NOMO-1 (cell line): ENCODE measurements around the gene VPS26A.

Experiments
- DNase-seq, 2 experiments: peaks; one replicate each; lab custom pipeline; 2025; ENCODE audit not compliant: unreplicated experiment in 2 of 2; lab: John Stamatoyannopoulos, UW

VPS26A gene

DNA sequence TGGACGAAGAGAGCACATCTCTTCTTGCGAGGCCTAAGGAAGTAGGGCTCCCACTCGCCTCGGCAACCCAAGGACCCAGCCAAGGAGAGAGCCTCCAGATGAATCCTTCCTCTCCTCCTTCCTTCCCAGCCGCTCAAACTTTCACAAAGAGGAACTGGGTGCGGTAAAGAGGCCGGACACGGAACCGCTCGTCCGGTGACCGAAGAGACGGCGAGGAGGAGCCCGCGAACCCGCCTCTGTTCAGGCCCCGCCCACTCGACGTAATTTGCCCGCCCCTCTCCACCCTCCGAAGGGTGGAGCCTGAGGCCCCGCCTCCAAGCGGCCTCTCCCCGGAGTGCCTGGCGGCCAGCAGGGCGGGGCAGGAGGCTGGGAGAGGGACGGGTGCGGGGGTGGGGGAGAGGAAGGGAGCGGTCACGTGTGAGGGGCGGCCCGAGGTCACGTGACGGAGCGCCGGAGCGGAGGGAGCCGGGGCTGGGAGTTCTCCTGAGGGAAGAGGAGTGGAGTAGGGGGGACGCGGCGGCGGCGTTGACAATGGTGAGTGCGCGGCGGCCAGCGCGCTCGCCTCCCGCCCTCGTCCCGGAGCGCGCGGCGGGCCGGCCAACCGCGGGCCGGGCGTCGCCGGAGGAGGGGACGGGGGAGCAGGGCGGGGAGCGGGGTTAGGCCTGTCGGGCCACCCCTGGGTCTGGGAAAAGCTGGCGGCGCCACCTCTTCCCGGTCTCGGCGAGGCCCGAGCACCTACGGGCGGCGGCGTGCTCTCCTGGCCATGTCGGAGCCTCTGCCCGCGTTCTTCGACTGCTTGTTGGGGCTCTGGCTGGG is at the start of gene VPS26A:
TSS of gene VPS26A (plus strand) at position 432 of the 816 bp plus-strand sequence. CDS start at position 532, 100 bp downstream.
- peak; percentile 95 to 97 for DNase-seq

GRCh38 chr10:69074532-69074931 is 49.4 kb upstream of the VPS26A start:
- no peak for DNase-seq

- peak; percentile 49 to 57 for DNase-seq
Measured at GRCh38 chr10:69075431-69075830, 48.5 kb upstream of the VPS26A start.

DNA sequence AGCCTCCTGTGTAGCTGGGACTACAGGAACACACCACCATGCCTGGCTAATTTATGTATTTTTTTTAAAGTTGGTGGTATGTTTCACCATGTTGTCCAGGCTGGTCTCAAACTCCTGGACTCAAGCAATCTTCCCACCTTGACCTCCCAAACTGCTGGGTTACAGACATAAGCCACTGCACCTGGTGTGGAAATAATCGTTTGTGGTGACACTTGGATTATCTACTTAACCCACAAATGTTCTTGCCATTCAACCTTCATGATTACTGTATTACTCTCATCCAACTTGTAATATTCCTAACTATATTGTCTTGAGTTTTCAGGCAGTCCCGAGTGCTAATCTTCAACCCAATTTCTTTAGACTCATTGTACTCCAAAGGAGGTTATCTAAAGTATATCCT is 45.7 kb upstream of the VPS26A start:
- no peak for DNase-seq

DNA sequence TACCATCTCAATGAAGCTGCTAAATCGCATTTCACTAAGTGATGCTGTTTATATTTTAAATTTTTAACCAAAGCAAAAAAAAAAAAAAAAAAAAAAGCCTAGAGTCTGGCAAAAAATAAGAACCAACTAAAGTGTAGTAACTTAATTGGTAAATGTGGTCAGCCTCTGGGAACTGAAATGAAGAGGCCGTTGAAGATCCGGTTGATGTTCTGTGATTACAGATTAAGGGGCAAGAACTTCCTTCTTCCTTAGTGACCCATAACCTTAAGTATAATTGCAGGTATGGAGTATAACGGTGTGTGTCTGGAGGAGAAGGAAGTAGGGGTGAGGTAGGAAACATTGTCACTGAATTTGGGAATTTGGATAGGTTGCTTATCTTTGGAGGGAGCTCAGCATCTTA is 43.8 kb upstream of the VPS26A start:
- DNase-seq: peak; percentile 67 to 80

- DNase-seq: peak; percentile 22 to 30
Measured at GRCh38 chr10:69086001-69086509, 37.9 kb upstream of the VPS26A start.

GRCh38 chr10:69087590-69088470 is 36.1 kb upstream of the VPS26A start, which contains the start of gene SRGN:
Gene SRGN (plus strand): TSS chr10:69088103. CDS start chr10:69088158, 55 bp downstream.
- peak; percentile 95 to 96 for DNase-seq

DNA sequence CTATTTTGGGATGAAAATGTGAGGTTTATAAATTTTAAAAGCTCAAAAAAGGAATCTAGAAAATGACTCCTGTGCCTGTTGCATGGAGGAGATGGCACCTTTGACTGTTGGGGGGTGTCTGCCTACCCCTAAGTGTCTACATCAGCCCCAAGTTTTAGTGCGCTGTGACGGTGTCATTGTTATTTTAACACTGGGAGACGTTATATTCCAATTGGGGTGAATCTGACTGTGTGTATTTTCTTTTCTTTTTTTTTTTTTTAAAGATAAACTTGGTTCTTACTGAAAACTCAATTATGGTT is 35.6 kb upstream of the VPS26A start:
- peak in 1 of 2 experiments; percentile 29 for DNase-seq

GRCh38 chr10:69088801-69089501 is 35.0 kb upstream of the VPS26A start:
- peak; percentile 40 to 82 for DNase-seq

DNA sequence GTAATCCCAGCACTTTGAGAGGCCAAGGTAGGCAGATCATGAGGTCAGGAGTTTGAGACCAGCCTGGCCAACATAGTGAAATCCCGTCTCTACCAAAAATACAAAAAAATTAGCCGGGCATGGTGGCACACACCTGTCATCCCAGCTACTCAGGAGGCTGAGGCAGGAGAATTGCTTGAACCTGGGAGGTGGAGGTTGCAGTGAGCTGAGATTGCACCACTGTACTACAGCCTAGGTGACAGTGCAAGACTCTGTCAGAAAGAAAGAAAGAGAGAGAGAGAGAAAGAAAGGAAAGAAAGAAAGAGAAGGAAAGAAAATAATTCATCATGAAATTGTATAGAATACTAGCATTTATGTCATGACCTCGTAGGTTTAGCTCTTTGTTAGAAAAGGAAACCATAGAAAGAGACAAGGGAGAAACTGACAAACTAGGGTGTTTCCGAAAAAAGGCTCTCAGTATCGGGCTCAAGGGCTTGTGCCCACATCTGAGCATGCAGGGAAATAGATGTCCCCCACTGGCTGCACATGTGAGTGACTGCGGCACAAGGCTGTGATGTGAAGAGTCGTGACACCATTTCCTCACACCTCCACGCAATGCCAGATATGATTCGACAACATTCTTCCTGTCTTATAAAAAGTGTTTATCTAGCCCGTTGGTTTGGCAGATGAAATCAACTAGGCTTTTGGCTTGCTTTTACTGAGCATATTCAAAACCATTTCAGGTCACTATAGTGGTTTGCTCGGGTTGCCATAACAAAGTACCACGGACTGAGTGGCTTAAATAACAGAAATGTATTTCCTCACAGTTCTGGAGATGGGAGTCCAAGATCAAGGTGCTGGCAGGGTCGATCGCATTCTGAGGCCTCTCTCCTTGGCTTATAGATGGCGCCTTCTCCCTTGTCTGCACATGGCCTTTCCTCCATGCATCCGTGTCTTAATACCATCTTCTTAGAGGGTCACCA is 34.1 kb upstream of the VPS26A start:
- peak; percentile 43 to 59 for DNase-seq

DNA sequence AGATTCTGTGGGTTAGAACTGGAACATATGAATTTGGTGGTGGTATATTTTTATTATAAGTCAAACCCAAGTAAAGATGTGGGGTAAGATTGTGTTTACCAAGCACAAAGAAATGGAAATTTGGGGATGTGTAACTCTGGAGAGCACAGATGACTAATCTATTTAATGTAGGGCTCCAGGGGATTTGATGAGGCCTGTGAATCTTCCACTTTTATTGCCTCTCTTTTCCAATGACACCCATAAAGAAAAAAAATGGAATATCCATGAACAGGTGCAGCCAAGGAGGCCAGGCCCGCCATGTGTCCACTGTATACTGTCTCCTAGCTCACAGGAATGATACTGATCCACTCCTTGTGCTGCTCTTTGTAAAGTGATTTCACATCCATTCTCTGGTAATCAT is 33.3 kb upstream of the VPS26A start:
- DNase-seq: no peak

DNA sequence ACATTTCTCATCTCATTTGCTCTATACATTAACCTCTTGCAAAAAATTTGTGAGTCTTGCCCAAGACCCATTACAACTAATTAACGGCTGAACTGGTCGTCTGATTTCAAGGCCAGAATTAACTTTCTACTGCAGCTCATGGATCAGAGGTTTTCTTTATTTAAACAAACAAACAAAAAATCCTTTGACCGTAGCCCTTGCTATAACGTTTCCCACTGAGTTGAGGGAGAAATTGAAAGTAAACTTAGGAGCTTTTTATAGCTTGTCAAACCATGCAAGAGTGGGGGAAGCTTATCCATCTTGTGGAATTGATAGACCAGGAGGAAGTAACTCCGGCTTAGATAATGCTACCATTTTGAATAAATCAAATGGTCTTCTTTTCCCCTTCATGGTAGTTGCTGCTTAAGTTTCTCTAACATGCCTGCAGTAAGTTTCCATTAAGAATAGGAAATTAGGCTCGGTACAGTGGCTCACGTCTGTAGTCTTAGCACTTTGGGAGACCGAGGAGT is 32.8 kb upstream of the VPS26A start:
- DNase-seq: peak in 1 of 2 experiments; percentile 39

- peak; percentile 27 to 88 for DNase-seq
Measured at GRCh38 chr10:69092959-69093850, 30.8 kb upstream of the VPS26A start.

DNA sequence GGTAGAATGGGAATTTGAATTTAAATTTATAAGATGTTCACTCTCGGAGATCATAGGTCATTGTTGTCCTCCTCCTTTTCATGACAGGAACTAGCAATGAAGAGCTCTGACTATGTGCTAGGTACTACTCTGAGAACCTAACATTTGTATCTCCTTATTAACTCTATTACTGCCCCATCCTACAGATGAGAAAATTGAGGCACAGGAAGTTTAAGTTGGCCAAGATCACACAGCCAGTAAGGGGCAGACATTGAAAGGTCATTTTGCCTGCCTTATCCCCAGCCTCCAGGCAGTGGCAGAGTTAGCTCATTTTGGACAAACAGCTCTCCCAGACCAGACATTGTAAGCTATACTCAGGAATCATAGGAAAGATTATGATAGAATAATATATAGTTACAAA is 30.0 kb upstream of the VPS26A start:
- DNase-seq: peak; percentile 35 to 51

DNA sequence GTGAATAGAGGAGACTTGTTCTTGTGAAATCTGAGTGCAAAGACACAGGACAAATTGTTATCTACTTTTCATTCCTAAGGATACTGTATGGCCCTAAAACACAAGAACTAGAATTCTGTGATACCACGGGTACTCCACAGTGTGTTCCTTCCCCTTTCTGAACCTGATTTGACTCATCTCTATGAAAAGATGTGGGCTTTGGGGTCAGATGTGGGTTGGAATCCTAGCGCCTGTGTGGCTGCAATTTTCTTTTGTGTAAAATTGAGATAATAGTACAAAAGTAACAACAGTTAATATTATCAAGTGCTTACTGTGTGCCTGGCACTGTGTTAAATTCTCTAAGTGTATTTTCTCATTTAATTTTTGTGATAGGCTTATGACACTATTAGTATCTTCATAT is 27.9 kb upstream of the VPS26A start:
- peak; percentile 25 to 54 for DNase-seq

DNA sequence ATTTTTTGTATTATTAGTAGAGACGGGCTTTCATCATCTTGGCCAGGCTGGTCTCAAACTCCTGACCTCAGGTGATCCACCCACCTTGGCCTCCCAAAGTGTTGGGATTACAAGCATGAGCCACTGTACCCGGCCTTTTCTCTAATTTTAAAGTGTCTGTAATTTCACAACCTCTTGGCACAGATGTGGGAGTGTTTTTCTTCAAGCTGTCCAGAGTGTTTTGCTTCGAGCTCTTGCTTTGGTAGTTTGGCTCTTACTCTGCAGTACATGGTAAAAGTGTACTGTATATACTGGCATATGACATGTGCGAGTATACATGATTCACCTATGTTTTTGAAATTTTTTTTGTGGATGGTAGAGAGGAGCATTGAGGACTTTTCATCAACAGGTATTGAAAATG is 26.2 kb upstream of the VPS26A start:
- DNase-seq: no peak

GRCh38 chr10:69100136-69100872 is 23.7 kb upstream of the VPS26A start:
- DNase-seq: no peak
